K562 (cell line): ENCODE measurements around the gene METRNL. TPM values are rescaled to one million over a fixed set of nuclear protein-coding genes. Genes with fewer than 3 reads are reported as not detected.

Experiments
- ATAC-seq: fragments of 200-7000 bp; cut with Tn5 transposase; 3 replicates; pipeline ENCODE4 v1.9.1; 2020; ENCODE audit warnings: moderate library complexity
- BruUV-seq: library from RNA; stranded (reverse); fragments of 400-500 nt; replicated peaks from 2 replicates; lab custom pipeline; 2021; lab: Mats Ljungman, UMichigan
- CTCF ChIA-PET: fragments of 300-600 bp; formaldehyde crosslinking; extraction: SDS; loops from one replicate; lab custom pipeline; 2021; ENCODE audit warnings: low intra/inter-chr PET ratio; lab: Yijun Ruan, JAX
- POLR2A ChIA-PET: fragments of 300-600, 350-650 bp; sonication (Branson Sonifier 250); formaldehyde crosslinking; extraction: SDS; loops from one replicate; lab custom pipeline; 2021; ENCODE audit warnings: antibody characterized with exemption, inconsistent platforms; lab: Yijun Ruan, JAX
- DNase-seq, 4 experiments: peaks; one replicate each; pipeline versions ENCODE4 v3.0.0 to v3.0.0-alpha.2; 2011 to 2018; ENCODE audit warnings: low spot score in 3 of 4, mixed read lengths in 3 of 4; ENCODE audit errors: extremely low read depth in 1 of 4
- FAIRE-seq: peaks from 2 replicates; lab custom pipeline; 2011; peaks lifted over from hg19 to GRCh38; lab: Jason Lieb, UNC
- H2AFZ ChIP-seq: 2 replicates; pipeline ENCODE4 v1.6.0; 2011; ENCODE audit warnings: low read depth, low read length, control low read depth, inconsistent platforms
- H3K27ac ChIP-seq: fragments of 200-600 bp; 3 replicates; pipeline ENCODE4 v1.8.0; 2011; ENCODE audit warnings: low read depth, mild to moderate bottlenecking, control low read depth, inconsistent platforms, low read length, moderate library complexity, mixed read lengths; ENCODE audit errors: extremely low read depth
- H3K27me3 ChIP-seq, 2 experiments: fragments of 300-600 bp in 1 of 2; 2 replicates in 1 of 2; 3 replicates in 1 of 2; pipeline versions ENCODE4 v1.6.0 to v1.8.0; 2011; ENCODE audit warnings: inconsistent platforms in 2 of 2, low read length in 2 of 2, mild to moderate bottlenecking in 1 of 2, mixed read lengths in 1 of 2, moderate library complexity in 1 of 2; ENCODE audit not compliant: control insufficient read depth in 2 of 2, insufficient read depth in 2 of 2
- H3K36me3 ChIP-seq: fragments of 300-600 bp; 3 replicates; pipeline ENCODE4 v1.8.0; 2011; ENCODE audit warnings: mild to moderate bottlenecking, low read length, inconsistent platforms; ENCODE audit not compliant: control insufficient read depth, insufficient read depth
- H3K4me1 ChIP-seq, 2 experiments: fragments of 200-600 bp in 1 of 2; replicated peaks in 1 of 2; 2 replicates in 1 of 2; 3 replicates in 1 of 2; pipeline versions ENCODE4 v1.5.1 to v1.8.0; 2011; ENCODE audit warnings: inconsistent platforms in 2 of 2, low read length in 2 of 2, mild to moderate bottlenecking in 1 of 2, mixed read lengths in 1 of 2, moderate library complexity in 1 of 2; ENCODE audit not compliant: control insufficient read depth in 2 of 2, insufficient read depth in 2 of 2
- H3K4me2 ChIP-seq: 2 replicates; pipeline ENCODE4 v1.6.1; 2011; ENCODE audit warnings: low read length, control low read depth, inconsistent platforms, mixed read lengths; ENCODE audit not compliant: insufficient read depth
- H3K4me3 ChIP-seq: fragments of 200-600 bp; sonication (generic), shearing (Covaris generic); 2 replicates; pipeline ENCODE4 v1.5.1; 2016; ENCODE audit warnings: control low read depth, inconsistent platforms
- H3K79me2 ChIP-seq: fragments of 200-600 bp; 3 replicates; pipeline ENCODE4 v1.8.0; 2011; ENCODE audit warnings: low read length, inconsistent platforms; ENCODE audit not compliant: control insufficient read depth, insufficient read depth
- H3K9ac ChIP-seq, 2 experiments: 2 replicates each; pipeline versions ENCODE4 v1.6.0 to v1.6.1; 2011; ENCODE audit warnings: low read depth in 2 of 2, low read length in 2 of 2, control low read depth in 1 of 2, inconsistent platforms in 1 of 2, mild to moderate bottlenecking in 1 of 2, mixed read lengths in 1 of 2; ENCODE audit not compliant: insufficient read depth in 1 of 2
- H3K9me1 ChIP-seq: one replicate; pipeline ENCODE4 v1.6.0; 2011; ENCODE audit warnings: inconsistent platforms, mild to moderate bottlenecking, low read length, moderate library complexity; ENCODE audit not compliant: control insufficient read depth, insufficient read depth
- H3K9me3 ChIP-seq: replicated peaks from 2 replicates; pipeline ENCODE4 v1.5.1; 2011; ENCODE audit warnings: low read depth, low read length, inconsistent platforms; ENCODE audit not compliant: control insufficient read depth, insufficient read depth
- H4K20me1 ChIP-seq: replicated peaks from 2 replicates; pipeline ENCODE4 v1.6.1; 2011; ENCODE audit warnings: low read length, inconsistent platforms, mixed read lengths; ENCODE audit not compliant: control insufficient read depth, insufficient read depth
- CBX1 ChIP-seq: sonication (generic); IDR thresholded peaks from 2 replicates; pipeline ENCODE4 v1.6.1; 2016; ENCODE audit warnings: antibody characterized with exemption, low read depth, mild to moderate bottlenecking
- CBX3 ChIP-seq, 2 experiments: IDR thresholded peaks; 1 replicate in 1 of 2; 2 replicates in 1 of 2; pipeline ENCODE4 v1.6.1; 2012; ENCODE audit warnings: inconsistent platforms in 2 of 2, low read length in 2 of 2, borderline replicate concordance in 1 of 2, control low read depth in 1 of 2
- CBX5 ChIP-seq: IDR thresholded peaks from 2 replicates; pipeline ENCODE4 v1.6.1; 2014; ENCODE audit warnings: low read depth, borderline replicate concordance
- TRIM24 ChIP-seq, 2 experiments: fragments of 450-650 bp; IDR thresholded peaks; 2 replicates each; pipeline ENCODE4 v1.6.1; 2016
- TRIM28 ChIP-seq: fragments of 450-650 bp; IDR thresholded peaks from 2 replicates; pipeline ENCODE4 v1.6.1; 2017
- XRCC3 ChIP-seq: fragments of 450-650 bp; IDR thresholded peaks from 2 replicates; pipeline ENCODE4 v1.6.1; 2017; ENCODE audit warnings: mild to moderate bottlenecking, moderate library complexity
- ZNF3 ChIP-seq: fragments of 250-450 bp; sonication (Bioruptor Pico); IDR thresholded peaks from 2 replicates; pipeline ENCODE4 v1.5.0; 2021; ENCODE audit warnings: mild to moderate bottlenecking, moderate library complexity
- ZNF561 ChIP-seq: fragments of 450-650 bp; formaldehyde crosslinking; conservative IDR thresholded peaks from 2 replicates; pipeline ENCODE4 v1.4.0; 2020; ENCODE audit warnings: mild to moderate bottlenecking, moderate library complexity
- ZNF584 ChIP-seq: fragments of 200-800 bp; sonication (Bioruptor generic); IDR thresholded peaks from 2 replicates; pipeline ENCODE4 v1.6.1; 2016; ENCODE audit warnings: low read depth, mild to moderate bottlenecking, missing genetic modification characterization, missing compliant biosample characterization
- WGBS: fragments of 100-300 bp; shearing (Covaris generic); methylation state at CpG from one replicate; pipeline ENCODE4 v1.1.6; 2016; ENCODE audit warnings: low coverage, mixed read lengths; ENCODE audit not compliant: insufficient coverage; ENCODE audit errors: missing lambda C conversion rate; 5-methylcytosine and 5-hydroxymethylcytosine counted together
- in situ Hi-C: fragments of 300-500 bp; cut with MboI; formaldehyde crosslinking; loops from 4 replicates; pipeline ENCODE4 v1.15.0; 2018; ENCODE audit warnings: inconsistent platforms, mixed read lengths
- intact Hi-C: fragments of 100-400 bp; cut with micrococcal nuclease; formaldehyde crosslinking; loops from 2 replicates; pipeline ENCODE4 v1.14.2; 2022
- polyA plus RNA-seq, 8 experiments: library from polyadenylated mRNA; depleted of rRNA in 4 of 8; stranded (reverse) in 5 of 8; unstranded in 3 of 8; fragments of >200 nt; fragmentation: Nextera tagmentation in 2 of 8; fragmentation: Illumina TruSeq in 1 of 8; extraction: Ambion mirVana in 2 of 8; extraction: Trizol in 1 of 8; gene quantifications; 2 replicates each; pipeline versions ENCODE4 v1.2.1 to v1.2.3, GENCODE V29; 2011 to 2014; ENCODE audit warnings: inconsistent platforms in 1 of 8, missing spikeins in 1 of 8
- total RNA-seq, 7 experiments: library from RNA; depleted of rRNA in 6 of 7; stranded (reverse); fragments of >200 nt in 6 of 7; fragmentation: Illumina TruSeq in 2 of 7; extraction: Trizol in 2 of 7; gene quantifications; 2 replicates each; pipeline versions ENCODE4 v1.2.1 to v1.2.3, GENCODE V29; 2011 to 2021; ENCODE audit warnings: low replicate concordance in 1 of 7
- TF ChIP-seq, protein P1 (sequence below): fragments of 450-650 bp; IDR thresholded peaks from 2 replicates; pipeline ENCODE4 v1.6.1; 2018; ENCODE audit warnings: mild to moderate bottlenecking, low read depth; ENCODE audit not compliant: partially characterized antibody
- TF ChIP-seq, protein P2 (sequence below): IDR thresholded peaks from 2 replicates; pipeline ENCODE4 v1.6.1; 2016; ENCODE audit warnings: missing genetic modification characterization, missing compliant biosample characterization

METRNL gene
- total and polyA plus RNA-seq, 9 of the 15 experiments (the other 6 are each of a cell fraction or from before 2014, with no cell fraction given): 0.17 to 31.8 (median 2.9) TPM

DNA sequence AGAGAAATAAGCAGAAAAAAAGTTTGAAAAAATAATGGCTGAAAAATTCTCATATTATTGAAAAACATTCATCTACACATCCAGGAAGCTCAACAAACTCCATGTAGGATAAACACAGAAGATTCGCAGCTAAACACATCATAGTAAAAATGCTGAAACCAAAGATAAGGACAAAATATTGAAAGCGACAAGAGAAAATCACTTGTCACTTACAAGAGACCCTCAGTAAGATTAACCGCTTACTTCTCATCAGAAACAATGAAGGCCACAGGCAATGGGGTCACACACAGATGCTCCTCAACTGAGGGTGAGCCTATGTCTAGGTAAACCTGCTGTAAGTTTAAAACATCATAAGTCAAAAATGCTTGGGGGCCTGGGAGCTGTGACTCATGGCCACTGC is 38.1 kb upstream of the METRNL start:
- 91% methylated on average over 3 of the region's 3 CpGs for WGBS
- DNase-seq (no peak), ATAC-seq (no peak), FAIRE-seq (no peak)
- Histone ChIP-seq H3K9me1 (no peaks in the 10 kb centered on the region), H3K9me3 (peaks cover 16% of the 10 kb centered on the region), H3K4me1 (no peaks in the 10 kb centered on the region; a peak in 1 of 5 replicates), H2AFZ (no peak overlapping the region), H3K79me2 (0 out of 3 replicates have a peak, but pooled peaks cover 3% of the 10 kb centered on the region), H3K9ac (no peak overlapping the region), H3K36me3 (peaks cover 37% of the 10 kb centered on the region), H3K27me3 (no peaks in the 10 kb centered on the region), H3K4me2 (no peak overlapping the region), H4K20me1 (no peaks in the 10 kb centered on the region), H3K4me3 (no peak overlapping the region), H3K27ac (no peak overlapping the region)
- TF ChIP-seq CBX5: peak; percentile 93
- peak in 1 of 2 experiments; percentile 97; a peak in 2 of 3 replicates for TF ChIP-seq CBX3 (IDR thresholded peaks at IDR 0.05; ENCODE audit: borderline replicate concordance in 1 of 2, low read length in 2 of 2)
- peak in 1 of 2 experiments; percentile 44; a peak in 1 of 4 replicates for TF ChIP-seq TRIM24 (IDR thresholded peaks at IDR 0.05)
- TF ChIP-seq, protein P1, sequence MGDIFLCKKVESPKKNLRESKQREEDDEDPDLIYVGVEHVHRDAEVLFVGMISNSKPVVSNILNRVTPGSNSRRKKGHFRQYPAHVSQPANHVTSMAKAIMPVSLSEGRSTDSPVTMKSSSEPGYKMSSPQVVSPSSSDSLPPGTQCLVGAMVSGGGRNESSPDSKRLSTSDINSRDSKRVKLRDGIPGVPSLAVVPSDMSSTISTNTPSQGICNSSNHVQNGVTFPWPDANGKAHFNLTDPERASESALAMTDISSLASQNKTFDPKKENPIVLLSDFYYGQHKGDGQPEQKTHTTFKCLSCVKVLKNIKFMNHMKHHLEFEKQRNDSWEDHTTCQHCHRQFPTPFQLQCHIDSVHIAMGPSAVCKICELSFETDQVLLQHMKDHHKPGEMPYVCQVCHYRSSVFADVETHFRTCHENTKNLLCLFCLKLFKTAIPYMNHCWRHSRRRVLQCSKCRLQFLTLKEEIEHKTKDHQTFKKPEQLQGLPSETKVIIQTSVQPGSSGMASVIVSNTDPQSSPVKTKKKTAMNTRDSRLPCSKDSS: peak; percentile 75
- TF ChIP-seq TRIM28: peak; percentile 98
- TF ChIP-seq ZNF3 (CRISPR knock-in tag): no peak
- TF ChIP-seq CBX1: peak; percentile 74
- TF ChIP-seq, protein P2, sequence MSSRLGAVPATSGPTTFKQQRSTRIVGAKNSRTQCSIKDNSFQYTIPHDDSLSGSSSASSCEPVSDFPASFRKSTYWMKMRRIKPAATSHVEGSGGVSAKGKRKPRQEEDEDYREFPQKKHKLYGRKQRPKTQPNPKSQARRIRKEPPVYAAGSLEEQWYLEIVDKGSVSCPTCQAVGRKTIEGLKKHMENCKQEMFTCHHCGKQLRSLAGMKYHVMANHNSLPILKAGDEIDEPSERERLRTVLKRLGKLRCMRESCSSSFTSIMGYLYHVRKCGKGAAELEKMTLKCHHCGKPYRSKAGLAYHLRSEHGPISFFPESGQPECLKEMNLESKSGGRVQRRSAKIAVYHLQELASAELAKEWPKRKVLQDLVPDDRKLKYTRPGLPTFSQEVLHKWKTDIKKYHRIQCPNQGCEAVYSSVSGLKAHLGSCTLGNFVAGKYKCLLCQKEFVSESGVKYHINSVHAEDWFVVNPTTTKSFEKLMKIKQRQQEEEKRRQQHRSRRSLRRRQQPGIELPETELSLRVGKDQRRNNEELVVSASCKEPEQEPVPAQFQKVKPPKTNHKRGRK (tag): peak; percentile 61
- TF ChIP-seq XRCC3: 0 out of 2 replicates have a peak, but pooled peaks have one; percentile 54
- no peak for TF ChIP-seq ZNF584 (CRISPR knock-in tag)
- no peak for TF ChIP-seq ZNF561
- ChIA-PET CTCF (no interaction called here), POLR2A (no interaction called here)
- in situ Hi-C loops: no loop called here
- intact Hi-C loops: no loop called here
- BruUV-seq: no TSS peak
